ENCODE data around the gene DTD1. TPM values are rescaled to one million over a fixed set of nuclear protein-coding genes. Genes with fewer than 3 reads are reported as not detected.

DTD1 gene
- total RNA-seq, 2 experiments from 2014 or later, result 40.7 to 54.6 TPM

- Mint-ChIP-seq H3K27me3 (no peaks in the 10 kb centered on the region), H3K4me3 (no peak overlapping the region), H3K27ac (no peak overlapping the region), H3K9me3 (ENCODE audit: low read depth) (no peaks in the 10 kb centered on the region), H3K4me1 (no peaks in the 10 kb centered on the region), H3K36me3 (ENCODE audit: low read depth) (no peaks in the 10 kb centered on the region)
- no peak for ATAC-seq
- CTCF ChIA-PET, result no interaction called here
- intact Hi-C loops (cut with DNase I, micrococcal nuclease), result no loop called here
- no peak for DNase-seq
- POLR2A ChIA-PET, result no interaction called here
Observed at GRCh38 chr20:18665135-18665534, 77.3 kb downstream of the DTD1 start.

- Mint-ChIP-seq H3K27me3 (no peaks in the 10 kb centered on the region), H3K36me3 (ENCODE audit: low read depth) (no peaks in the 10 kb centered on the region), H3K4me3 (no peak overlapping the region), H3K9me3 (ENCODE audit: low read depth) (no peaks in the 10 kb centered on the region), H3K4me1 (no peaks in the 10 kb centered on the region), H3K27ac (no peak overlapping the region)
- intact Hi-C loops (cut with DNase I, micrococcal nuclease), result no loop called here
- DNase-seq, result no peak
- POLR2A ChIA-PET, result no interaction called here
- CTCF ChIA-PET, result no interaction called here
- no peak for ATAC-seq
Observed at GRCh38 chr20:18666803-18667415, 79.1 kb downstream of the DTD1 start.

- CTCF ChIA-PET, result interaction anchor here (0.6 to 1.3 kb wide), 2 partner anchors 36 to 241 kb away, joined by 3 read pairs; no protein-coding TSS in a partner anchor
- H3K36me3 Mint-ChIP-seq (ENCODE audit: low read depth), result no peaks in the 10 kb centered on the region
- H3K4me1 Mint-ChIP-seq, result no peaks in the 10 kb centered on the region
- intact Hi-C loops (cut with DNase I, micrococcal nuclease), result no loop called here
- H3K27me3 Mint-ChIP-seq, result no peaks in the 10 kb centered on the region
- POLR2A ChIA-PET, result no interaction called here
- DNase-seq (no peak), ATAC-seq (no peak)
- H3K4me3 Mint-ChIP-seq, result no peak overlapping the region
- no peaks in the 10 kb centered on the region for H3K9me3 Mint-ChIP-seq (ENCODE audit: low read depth)
- no peak overlapping the region for H3K27ac Mint-ChIP-seq
Observed at GRCh38 chr20:18669241-18670019, 81.6 kb downstream of the DTD1 start.

GRCh38 chr20:18671203-18671710, 83.4 kb downstream of the DTD1 start:
- intact Hi-C loops (cut with DNase I, micrococcal nuclease), result no loop called here
- no peak for ATAC-seq
- no peaks in the 10 kb centered on the region for H3K9me3 Mint-ChIP-seq (ENCODE audit: low read depth)
- H3K36me3 Mint-ChIP-seq (ENCODE audit: low read depth), result no peaks in the 10 kb centered on the region
- CTCF ChIA-PET, result interaction anchor here (1.3 kb wide), 1 partner anchor 39 kb away, joined by 3 read pairs; no protein-coding TSS in a partner anchor
- no peak overlapping the region for H3K27ac Mint-ChIP-seq
- H3K27me3 Mint-ChIP-seq, result no peaks in the 10 kb centered on the region
- H3K4me3 Mint-ChIP-seq, result no peak overlapping the region
- no peak for DNase-seq
- no peaks in the 10 kb centered on the region for H3K4me1 Mint-ChIP-seq
- POLR2A ChIA-PET, result no interaction called here

- DNase-seq (no peak), ATAC-seq (no peak)
- H3K4me1 Mint-ChIP-seq, result no peaks in the 10 kb centered on the region
- ChIA-PET CTCF (no interaction called here), POLR2A (interaction anchor here (0.5 kb wide), 1 partner anchor 1379 kb away, joined by 3 read pairs; no protein-coding TSS in a partner anchor)
- H3K27me3 Mint-ChIP-seq, result no peaks in the 10 kb centered on the region
- no peak overlapping the region for H3K4me3 Mint-ChIP-seq
- no peak overlapping the region for H3K27ac Mint-ChIP-seq
- intact Hi-C loops (cut with DNase I, micrococcal nuclease), result no loop called here
- no peaks in the 10 kb centered on the region for H3K36me3 Mint-ChIP-seq (ENCODE audit: low read depth)
- H3K9me3 Mint-ChIP-seq (ENCODE audit: low read depth), result no peaks in the 10 kb centered on the region
Observed at GRCh38 chr20:18672834-18673233, 85.0 kb downstream of the DTD1 start.

GRCh38 chr20:18676396-18676795, 88.5 kb downstream of the DTD1 start:
- ChIA-PET CTCF (interaction anchor here (0.6 to 1.4 kb wide), 3 partner anchors 22 to 1859 kb away, joined by 3 to 4 read pairs (median 3); no protein-coding TSS in a partner anchor), POLR2A (no interaction called here)
- peaks cover 6% of the 10 kb centered on the region for H3K4me1 Mint-ChIP-seq
- H3K27ac Mint-ChIP-seq, result no peak overlapping the region
- intact Hi-C loops (cut with DNase I, micrococcal nuclease), result no loop called here
- H3K9me3 Mint-ChIP-seq (ENCODE audit: low read depth), result no peaks in the 10 kb centered on the region
- ATAC-seq, result no peak
- no peak for DNase-seq
- H3K4me3 Mint-ChIP-seq, result no peak overlapping the region
- H3K27me3 Mint-ChIP-seq, result no peaks in the 10 kb centered on the region
- H3K36me3 Mint-ChIP-seq (ENCODE audit: low read depth), result peaks cover 5% of the 10 kb centered on the region

GRCh38 chr20:18677126-18677525, 89.3 kb downstream of the DTD1 start:
- no peak for ATAC-seq
- no peak for DNase-seq
- H3K27ac Mint-ChIP-seq, result no peak overlapping the region
- H3K27me3 Mint-ChIP-seq, result no peaks in the 10 kb centered on the region
- H3K4me1 Mint-ChIP-seq, result peaks cover 6% of the 10 kb centered on the region
- H3K36me3 Mint-ChIP-seq (ENCODE audit: low read depth), result peaks cover 5% of the 10 kb centered on the region
- H3K4me3 Mint-ChIP-seq, result no peak overlapping the region
- intact Hi-C loops (cut with DNase I, micrococcal nuclease), result no loop called here
- POLR2A ChIA-PET, result no interaction called here
- CTCF ChIA-PET, result interaction anchor here (0.6 to 1.4 kb wide), 4 partner anchors 22 to 417 kb away, joined by 3 to 4 read pairs (median 3); no protein-coding TSS in a partner anchor
- no peaks in the 10 kb centered on the region for H3K9me3 Mint-ChIP-seq (ENCODE audit: low read depth)

- DNase-seq (no peak), ATAC-seq (no peak)
- Mint-ChIP-seq H3K4me3 (no peak overlapping the region), H3K36me3 (ENCODE audit: low read depth) (peaks cover 5% of the 10 kb centered on the region), H3K27me3 (no peaks in the 10 kb centered on the region), H3K9me3 (ENCODE audit: low read depth) (no peaks in the 10 kb centered on the region), H3K4me1 (peaks cover 6% of the 10 kb centered on the region), H3K27ac (no peak overlapping the region)
- POLR2A ChIA-PET, result no interaction called here
- intact Hi-C loops (cut with DNase I, micrococcal nuclease), result no loop called here
- CTCF ChIA-PET, result interaction anchor here (1.0 kb wide), 1 partner anchor 46 kb away, joined by 3 read pairs; no protein-coding TSS in a partner anchor
Observed at GRCh38 chr20:18678549-18679419, 90.9 kb downstream of the DTD1 start.

- Mint-ChIP-seq H3K36me3 (ENCODE audit: low read depth) (peaks cover 5% of the 10 kb centered on the region), H3K9me3 (ENCODE audit: low read depth) (no peaks in the 10 kb centered on the region), H3K4me1 (peaks cover under 1% of the 10 kb centered on the region), H3K27me3 (no peaks in the 10 kb centered on the region), H3K27ac (no peak overlapping the region), H3K4me3 (no peak overlapping the region)
- POLR2A ChIA-PET, result no interaction called here
- CTCF ChIA-PET, result no interaction called here
- DNase-seq, result no peak
- no peak for ATAC-seq
- intact Hi-C loops (cut with DNase I, micrococcal nuclease), result no loop called here
Observed at GRCh38 chr20:18683839-18684238, 96.0 kb downstream of the DTD1 start.

GRCh38 chr20:18684775-18685174, 96.9 kb downstream of the DTD1 start:
- H3K36me3 Mint-ChIP-seq (ENCODE audit: low read depth), result peaks cover 2% of the 10 kb centered on the region
- H3K4me1 Mint-ChIP-seq, result no peaks in the 10 kb centered on the region
- ChIA-PET CTCF (no interaction called here), POLR2A (interaction anchor here (0.6 kb wide), 1 partner anchor 920 kb away, joined by 5 read pairs; no protein-coding TSS in a partner anchor)
- no peak overlapping the region for H3K27ac Mint-ChIP-seq
- H3K9me3 Mint-ChIP-seq (ENCODE audit: low read depth), result no peaks in the 10 kb centered on the region
- H3K4me3 Mint-ChIP-seq, result no peak overlapping the region
- intact Hi-C loops (cut with DNase I, micrococcal nuclease), result no loop called here
- no peaks in the 10 kb centered on the region for H3K27me3 Mint-ChIP-seq
- DNase-seq (no peak), ATAC-seq (no peak)

GRCh38 chr20:18685406-18685805, 97.6 kb downstream of the DTD1 start:
- Mint-ChIP-seq H3K9me3 (ENCODE audit: low read depth) (no peaks in the 10 kb centered on the region), H3K4me1 (no peaks in the 10 kb centered on the region), H3K27ac (no peak overlapping the region), H3K36me3 (ENCODE audit: low read depth) (peaks cover under 1% of the 10 kb centered on the region), H3K27me3 (no peaks in the 10 kb centered on the region), H3K4me3 (no peak overlapping the region)
- ATAC-seq, result no peak
- CTCF ChIA-PET, result no interaction called here
- POLR2A ChIA-PET, result interaction anchor here (0.6 kb wide), 1 partner anchor 919 kb away, joined by 5 read pairs; no protein-coding TSS in a partner anchor
- DNase-seq, result no peak
- intact Hi-C loops (cut with DNase I, micrococcal nuclease), result no loop called here

Data from activated CD4-positive, alpha-beta T cell treated with anti-CD3 and anti-CD28 coated beads for 36 hours (primary cell).